PC-3 (cell line): ENCODE measurements around the gene ZNF326.

ENCODE experiments used
- EZH2 ChIP-seq: fragments of 300-600 bp; sonication (generic); IDR thresholded peaks from one replicate; pipeline ENCODE4 v1.6.1; 2017; ENCODE audit warnings: antibody characterized with exemption, mild to moderate bottlenecking, low read length; ENCODE audit not compliant: unreplicated experiment
- TF ChIP-seq, protein P1 (sequence below): fragments of 300-600 bp; sonication (generic); conservative IDR thresholded peaks from 2 replicates; pipeline ENCODE4 v1.5.1; 2017; ENCODE audit warnings: antibody characterized with exemption, low read depth, mild to moderate bottlenecking, low read length

DNA sequence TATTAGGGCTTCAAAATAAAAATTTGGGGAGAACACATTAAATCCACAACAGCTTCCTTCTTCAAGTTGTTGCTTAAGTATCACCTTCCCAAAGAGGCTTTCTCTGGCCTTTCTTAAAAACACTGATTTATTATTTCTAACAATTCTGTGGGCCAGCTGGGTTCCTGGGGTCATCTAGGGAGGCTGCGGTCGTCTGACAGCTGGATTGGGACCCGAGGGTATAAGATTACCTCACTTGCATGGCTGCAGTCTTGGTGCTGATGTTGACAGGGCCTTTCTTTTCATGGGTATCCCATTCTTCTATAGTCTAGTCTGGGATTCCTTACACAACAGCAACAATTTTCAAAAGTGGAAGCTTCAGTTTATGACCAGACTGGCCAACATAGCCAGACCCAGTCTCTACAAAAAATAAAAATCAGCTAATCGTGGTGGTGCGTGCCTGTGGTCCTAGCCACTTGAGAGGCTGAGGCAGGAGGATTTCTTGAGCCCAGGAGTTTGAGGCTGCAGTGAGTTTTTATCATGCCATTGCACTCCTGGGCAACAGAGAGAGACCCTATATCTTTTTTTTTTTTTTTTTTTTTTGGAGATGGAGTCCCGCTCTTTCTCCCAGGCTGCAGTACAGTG lies 46.1 kb upstream of the ZNF326 start:
- no peak for TF ChIP-seq EZH2
- TF ChIP-seq, protein P1, sequence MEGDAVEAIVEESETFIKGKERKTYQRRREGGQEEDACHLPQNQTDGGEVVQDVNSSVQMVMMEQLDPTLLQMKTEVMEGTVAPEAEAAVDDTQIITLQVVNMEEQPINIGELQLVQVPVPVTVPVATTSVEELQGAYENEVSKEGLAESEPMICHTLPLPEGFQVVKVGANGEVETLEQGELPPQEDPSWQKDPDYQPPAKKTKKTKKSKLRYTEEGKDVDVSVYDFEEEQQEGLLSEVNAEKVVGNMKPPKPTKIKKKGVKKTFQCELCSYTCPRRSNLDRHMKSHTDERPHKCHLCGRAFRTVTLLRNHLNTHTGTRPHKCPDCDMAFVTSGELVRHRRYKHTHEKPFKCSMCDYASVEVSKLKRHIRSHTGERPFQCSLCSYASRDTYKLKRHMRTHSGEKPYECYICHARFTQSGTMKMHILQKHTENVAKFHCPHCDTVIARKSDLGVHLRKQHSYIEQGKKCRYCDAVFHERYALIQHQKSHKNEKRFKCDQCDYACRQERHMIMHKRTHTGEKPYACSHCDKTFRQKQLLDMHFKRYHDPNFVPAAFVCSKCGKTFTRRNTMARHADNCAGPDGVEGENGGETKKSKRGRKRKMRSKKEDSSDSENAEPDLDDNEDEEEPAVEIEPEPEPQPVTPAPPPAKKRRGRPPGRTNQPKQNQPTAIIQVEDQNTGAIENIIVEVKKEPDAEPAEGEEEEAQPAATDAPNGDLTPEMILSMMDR: no peak
